CD14-positive monocyte (primary cell): Measurements from ENCODE around the gene PRORP. TPM values are rescaled to one million over a fixed set of nuclear protein-coding genes. Genes with fewer than 3 reads are reported as not detected.
"Not testable (repeated sequence)": the region's sequence is repeated elsewhere in the genome, so short reads cannot be mapped to it uniquely, and the experiment has no call there.

Experiments used
- DNase-seq, 3 donors: peaks; one replicate each; pipeline ENCODE4 v3.0.0-alpha.2; 2011 to 2022
- H2AFZ ChIP-seq: 2 replicates; pipeline ENCODE4 v1.6.0; 2012; ENCODE audit warnings: mild to moderate bottlenecking, low read depth, low read length, inconsistent platforms; ENCODE audit not compliant: insufficient read depth, poor library complexity, severe bottlenecking
- H3K27ac ChIP-seq, 2 donors: 1 replicate in 1 of 2; 2 replicates in 1 of 2; pipeline ENCODE4 v1.5.1; 2012 to 2013; ENCODE audit warnings: low read length in 2 of 2, control low read depth in 1 of 2, inconsistent platforms in 1 of 2, low read depth in 1 of 2, mild to moderate bottlenecking in 1 of 2
- H3K27me3 ChIP-seq, 2 donors: one replicate each; pipeline versions ENCODE4 v1.6.0 to v1.6.1; 2011 to 2013; ENCODE audit warnings: low read length in 2 of 2; ENCODE audit not compliant: control insufficient read depth in 2 of 2, insufficient read depth in 2 of 2
- H3K36me3 ChIP-seq, 2 donors: replicated peaks in 1 of 2; 1 replicate in 1 of 2; 2 replicates in 1 of 2; pipeline versions ENCODE4 v1.5.1 to v1.6.1; 2012 to 2013; ENCODE audit warnings: low read length in 2 of 2, control low read depth in 1 of 2, inconsistent platforms in 1 of 2, mild to moderate bottlenecking in 1 of 2; ENCODE audit not compliant: insufficient read depth in 2 of 2, control insufficient read depth in 1 of 2
- H3K4me1 ChIP-seq, 2 donors: 1 replicate in 1 of 2; 2 replicates in 1 of 2; pipeline versions ENCODE4 v1.5.1 to v1.6.1; 2012 to 2013; ENCODE audit warnings: low read length in 2 of 2, control low read depth in 1 of 2, inconsistent platforms in 1 of 2, mild to moderate bottlenecking in 1 of 2, moderate library complexity in 1 of 2; ENCODE audit not compliant: insufficient read depth in 2 of 2, control insufficient read depth in 1 of 2
- H3K4me2 ChIP-seq: replicated peaks from 2 replicates; pipeline ENCODE3; 2012; ENCODE audit warnings: low read length, moderate library complexity, mild to moderate bottlenecking; ENCODE audit not compliant: poor library complexity, severe bottlenecking; ENCODE audit errors: extremely low read depth
- H3K4me3 ChIP-seq, 3 experiments: fragments of 200-600 bp in 1 of 3; sonication (generic) in 1 of 3; replicated peaks in 1 of 3; 1 replicate in 2 of 3; 2 replicates in 1 of 3; pipeline ENCODE4 v1.5.1; 2011 to 2013; ENCODE audit warnings: low read length in 3 of 3, mild to moderate bottlenecking in 3 of 3, control low read depth in 2 of 3, low read depth in 2 of 3, inconsistent platforms in 1 of 3, moderate library complexity in 1 of 3
- H3K79me2 ChIP-seq: 2 replicates; pipeline ENCODE4 v1.6.0; 2012; ENCODE audit warnings: mild to moderate bottlenecking, control low read depth, inconsistent platforms, low read length, moderate library complexity; ENCODE audit not compliant: insufficient read depth
- H3K9ac ChIP-seq: 2 replicates; pipeline ENCODE4 v1.6.0; 2017; ENCODE audit warnings: low read length, mild to moderate bottlenecking; ENCODE audit not compliant: insufficient read depth, poor library complexity, severe bottlenecking
- H3K9me3 ChIP-seq, 2 donors: replicated peaks in 1 of 2; 1 replicate in 1 of 2; 2 replicates in 1 of 2; pipeline versions ENCODE4 v1.5.1 to v1.6.1; 2012 to 2013; ENCODE audit warnings: low read length in 2 of 2, control low read depth in 1 of 2; ENCODE audit not compliant: control insufficient read depth in 1 of 2, insufficient read depth in 1 of 2
- H4K20me1 ChIP-seq: 2 replicates; pipeline ENCODE4 v1.6.0; 2012; ENCODE audit warnings: mild to moderate bottlenecking, low read length, control low read depth, moderate library complexity; ENCODE audit not compliant: insufficient read depth
- H3K27ac Mint-ChIP-seq, 7 donors: one replicate each; pipeline ENCODE4 v1.8.0; 2020; ENCODE audit warnings: mild to moderate bottlenecking in 7 of 7, mixed read lengths in 7 of 7, moderate library complexity in 6 of 7, inconsistent platforms in 2 of 7
- H3K27me3 Mint-ChIP-seq, 3 donors: one replicate each; pipeline ENCODE4 v1.8.0; 2021 to 2022; ENCODE audit warnings: low read depth in 3 of 3, mild to moderate bottlenecking in 3 of 3, mixed read lengths in 3 of 3, moderate library complexity in 3 of 3, inconsistent platforms in 1 of 3
- H3K36me3 Mint-ChIP-seq, 2 donors: one replicate each; pipeline ENCODE4 v1.8.0; 2020; ENCODE audit warnings: mixed read lengths in 2 of 2, inconsistent platforms in 1 of 2, mild to moderate bottlenecking in 1 of 2
- H3K4me1 Mint-ChIP-seq: one replicate; pipeline ENCODE4 v1.8.0; 2020; ENCODE audit warnings: mild to moderate bottlenecking, mixed read lengths
- H3K4me3 Mint-ChIP-seq, 2 donors: one replicate each; pipeline ENCODE4 v1.8.0; 2020; ENCODE audit warnings: mild to moderate bottlenecking in 2 of 2, mixed read lengths in 2 of 2, moderate library complexity in 1 of 2
- H3K9me3 Mint-ChIP-seq, 7 donors: one replicate each; pipeline ENCODE4 v1.8.0; 2020 to 2022; ENCODE audit warnings: mixed read lengths in 7 of 7, mild to moderate bottlenecking in 6 of 7, moderate library complexity in 6 of 7, inconsistent platforms in 2 of 7
- CTCF ChIP-seq: fragments of 200-600 bp; IDR thresholded peaks from one replicate; pipeline ENCODE4 v1.8.0; 2022; ENCODE audit warnings: antibody characterized with exemption, mild to moderate bottlenecking
- WGBS: methylation state at CpG from one replicate; pipeline ENCODE4 v1.1.5; 2013; ENCODE audit warnings: missing lambda C conversion rate; ENCODE audit not compliant: insufficient coverage; 5-methylcytosine and 5-hydroxymethylcytosine counted together
- intact Hi-C, 2 donors: fragments of 100-400 bp; cut with micrococcal nuclease; formaldehyde crosslinking; loops; one replicate each; pipeline versions ENCODE4 v1.15.0 to v1.15.1; 2023
- polyA plus RNA-seq, 3 donors: library from polyadenylated mRNA; depleted of rRNA in 1 of 3; unstranded in 2 of 3; stranded (reverse) in 1 of 3; fragments of 300-500 nt in 2 of 3; fragments of >200 nt in 1 of 3; fragmentation: Illumina TruSeq in 2 of 3; gene quantifications; 1 replicate in 2 of 3; 2 replicates in 1 of 3; pipeline ENCODE4 v1.2.3, GENCODE V29; 2012 to 2021

The PRORP gene
- polyA plus RNA-seq, 3 donors = 10.7 to 22.2 (median 17.9) TPM

GRCh38 chr14:35088514-35088913, 33.8 kb upstream of the PRORP start:
- WGBS = no CpG with 5 or more reads among the region's 2 CpGs
- no peak overlapping the region for H3K9ac ChIP-seq
- peaks cover 79 to 99% of the 10 kb centered on the region in 2 donors for H3K36me3 ChIP-seq
- H3K9me3 ChIP-seq = no peaks in the 10 kb centered on the region
- Mint-ChIP-seq H3K9me3 (peaks cover 0 to 3% (median 0%) of the 10 kb centered on the region in 7 donors), H3K4me1 (no peaks in the 10 kb centered on the region), H3K27me3 (peaks cover 0 to 2% (median 0%) of the 10 kb centered on the region in 3 donors), H3K4me3 (no peak overlapping the region), H3K27ac (peak overlapping the region in 1 of 7 donors; percentile 16), H3K36me3 (peaks cover 67 to 95% of the 10 kb centered on the region in 2 donors)
- no peak overlapping the region for H2AFZ ChIP-seq
- intact Hi-C loops = no loop called here
- no peaks in the 10 kb centered on the region for H3K27me3 ChIP-seq
- no peaks in the 10 kb centered on the region for H4K20me1 ChIP-seq
- H3K4me2 ChIP-seq = no peak overlapping the region
- no peaks in the 10 kb centered on the region for H3K4me1 ChIP-seq
- TF ChIP-seq CTCF = no peak
- no peak for DNase-seq
- peak overlapping the region in 1 of 2 donors; percentile 32 for H3K27ac ChIP-seq
- H3K79me2 ChIP-seq = no peaks in the 10 kb centered on the region
- no peak overlapping the region for H3K4me3 ChIP-seq

GRCh38 chr14:35094645-35095044, 27.7 kb upstream of the PRORP start:
- not testable (repeated sequence) for H3K27me3 ChIP-seq, H3K9me3 Mint-ChIP-seq, H3K4me3 ChIP-seq, DNase-seq, H3K4me2 ChIP-seq, H3K9ac ChIP-seq, H3K27ac ChIP-seq, H3K4me1 ChIP-seq, H3K27ac Mint-ChIP-seq, H3K9me3 ChIP-seq, H3K27me3 Mint-ChIP-seq, H3K79me2 ChIP-seq, H3K4me3 Mint-ChIP-seq, H3K4me1 Mint-ChIP-seq, H4K20me1 ChIP-seq, H2AFZ ChIP-seq
- H3K36me3 Mint-ChIP-seq = peaks cover 70 to 98% of the 10 kb centered on the region in 2 donors
- 100% methylated on average over 4 of the region's 6 CpGs for WGBS
- peaks cover 86 to 99% of the 10 kb centered on the region in 2 donors for H3K36me3 ChIP-seq
- intact Hi-C loops = loop anchor here in 1 of 2 donors (10.0 kb wide), 2 partner anchors 310 to 500 kb away; no protein-coding TSS in a partner anchor
